ENCODE measurements around the gene ZNF462.

GRCh38 chr9:107049803-107050184 is 186.8 kb downstream of the ZNF462 start:
- TF ChIP-seq NFRKB (IDR thresholded peaks at IDR 0.05) (no peak), ELF4 (IDR thresholded peaks at IDR 0.05) (no peak), PKNOX1 (IDR thresholded peaks at IDR 0.05) (no peak), SP1 (IDR thresholded peaks at IDR 0.05) (no peak)
